Heart right ventricle (tissue), 16 donors: ENCODE data around the gene TCF7. TPM values are rescaled to one million over a fixed set of nuclear protein-coding genes. Genes with fewer than 3 reads are reported as not detected.

Source experiments
- ATAC-seq, 8 donors: fragments of 200-7000 bp; cut with Tn5 transposase; one replicate each; pipeline ENCODE4 v1.9.1; 2020; ENCODE audit warnings: mild to moderate bottlenecking in 8 of 8, moderate library complexity in 8 of 8, moderate number of reproducible peaks in 1 of 8
- DNase-seq, 2 donors: peaks; one replicate each; pipeline ENCODE4 v3.0.0-alpha.2; 2020
- H3K27ac ChIP-seq, 10 donors: fragments of 200-600 bp; sonication (generic) in 2 of 10; one replicate each; pipeline versions ENCODE4 v1.5.0 to v1.8.0; 2020 to 2022; ENCODE audit warnings: mild to moderate bottlenecking in 3 of 10
- H3K27me3 ChIP-seq, 7 donors: fragments of 200-600 bp; one replicate each; pipeline ENCODE4 v1.8.0; 2021 to 2022; ENCODE audit warnings: mild to moderate bottlenecking in 2 of 7
- H3K36me3 ChIP-seq, 9 donors: fragments of 200-600 bp; sonication (generic) in 1 of 9; one replicate each; pipeline versions ENCODE4 v1.5.0 to v1.8.0; 2020 to 2022; ENCODE audit warnings: mild to moderate bottlenecking in 2 of 9
- H3K4me1 ChIP-seq, 9 donors: fragments of 200-600 bp; sonication (generic) in 1 of 9; one replicate each; pipeline versions ENCODE4 v1.5.0 to v1.8.0; 2020 to 2022; ENCODE audit warnings: mild to moderate bottlenecking in 4 of 9
- H3K4me3 ChIP-seq, 10 donors: fragments of 200-600 bp; sonication (generic) in 2 of 10; one replicate each; pipeline versions ENCODE4 v1.5.0 to v1.8.0; 2020 to 2022; ENCODE audit warnings: mild to moderate bottlenecking in 7 of 10, moderate library complexity in 2 of 10
- H3K9me3 ChIP-seq, 11 donors: fragments of 200-600 bp in 10 of 11; sonication (generic) in 2 of 11; one replicate each; pipeline versions ENCODE4 v1.5.0 to v1.8.0; 2013 to 2022; ENCODE audit warnings: mild to moderate bottlenecking in 2 of 11, control low read depth in 1 of 11, moderate library complexity in 1 of 11
- CTCF ChIP-seq, 9 donors: fragments of 200-600 bp; sonication (generic) in 2 of 9; IDR thresholded peaks; one replicate each; pipeline versions ENCODE4 v1.5.0 to v1.8.0; 2021 to 2022; ENCODE audit warnings: antibody characterized with exemption in 9 of 9, mild to moderate bottlenecking in 5 of 9, moderate library complexity in 1 of 9
- WGBS, 2 donors: extraction: QIAGEN DNeasy Blood & Tissue Kit; methylation state at CpG; one replicate each; pipeline ENCODE4 v1.1.7; 2013; ENCODE audit warnings: inconsistent platforms in 1 of 2; 5-methylcytosine and 5-hydroxymethylcytosine counted together
- intact Hi-C, 10 donors: fragments of 100-400 bp; cut with DNase I; formaldehyde crosslinking; loops; one replicate each; pipeline versions ENCODE4 v1.11.1 to v1.14.2; 2022
- polyA plus RNA-seq, 2 donors: library from polyadenylated mRNA; stranded (reverse); fragments of 200-250 nt; gene quantifications; one replicate each; pipeline ENCODE4 v1.2.3, GENCODE V29; 2013
- total RNA-seq, 10 donors: library from RNA; stranded (reverse); fragmentation: NEBNext Ultra II Directional in 3 of 10; extraction: Animal tissue kit (Norgen Biotek cat#: 25700) in 3 of 10; gene quantifications; one replicate each; pipeline versions ENCODE4 v1.2.1 to v1.2.4, GENCODE V29; 2021 to 2023
- donor health status: Arrhythmogenic right ventricular cardiomyopathy.
- donor health status: ischemic (EF 13 %, LVEDD 7.1; RV severe dilation, severe dysfunction).
- donor health status: healthy with polysubstance abuse.
- donor health status: DM: no; HTN: yes; CAD: no.
- donor health status: DM: no; HTN: no; CAD: no.
- donor health status: ischemic (EF 25% LVEDD 6.9; RV normal size, moderate dysfunction).
- donor health status: ischemic (EF 25% LVEDD 5.7; RV mildly dilated, moderate dysfunction).
- donor health status: healthy.
- donor health status: DM: yes; HTN: yes; CAD: no.
- donor health status: Ischemic cardiomyopathy.
- donor health status: ischemic (EF 35%, LVEDD 5.7; RV mildly dilated, moderate dysfunction).
- donor health status: nonischemic (EF 11% LVEDD 7.7; RV severe dilation, severe dysfunction).
- donor health status: DM: yes; HTN: yes; CAD: no.
- donor health status: PGD.
- donor health status: ischemic (EF 29% LVEDD 5.4; RV normal size, mild dysfunction).
- donor health status: nonischemic (EF 23%, LVEDD 6.1; RV moderate dilation, normal function).

The TCF7 gene
- total and polyA plus RNA-seq, 12 donors, result 0.42 to 5.9 (median 1.9) TPM

GRCh38 chr5:134099939-134100282 is 14.6 kb upstream of the TCF7 start:
- Histone ChIP-seq H3K27ac (peak overlapping the region in 1 of 10 donors; percentile 32), H3K4me3 (no peak overlapping the region), H3K36me3 (no peaks in the 10 kb centered on the region), H3K9me3 (no peaks in the 10 kb centered on the region), H3K27me3 (peaks cover 0 to 5% (median 0%) of the 10 kb centered on the region in 7 donors), H3K4me1 (peaks cover 0 to 45% (median 14%) of the 10 kb centered on the region in 9 donors)
- 96 to 98% methylated on average over 2 of the region's 2 CpGs for WGBS, 2 donors
- intact Hi-C loops, result loop anchor here in 8 of 10 donors (5.0 to 10.0 kb wide), 4 partner anchors 42 to 1552 kb away; no protein-coding TSS in a partner anchor
- no peak for TF ChIP-seq CTCF (IDR thresholded peaks at IDR 0.05)
- ATAC-seq, result no peak
- no peak for DNase-seq

- ATAC-seq, result peak in 1 of 8 donors; percentile 11
- intact Hi-C loops, result loop anchor here in 7 of 10 donors (5.0 kb wide), 2 partner anchors 42 to 187 kb away; no protein-coding TSS in a partner anchor
- Histone ChIP-seq H3K4me3 (no peak overlapping the region), H3K4me1 (peaks cover 0 to 45% (median 14%) of the 10 kb centered on the region in 9 donors), H3K27me3 (peaks cover 0 to 5% (median 0%) of the 10 kb centered on the region in 7 donors), H3K36me3 (no peaks in the 10 kb centered on the region), H3K27ac (peak overlapping the region in 1 of 10 donors; percentile 64), H3K9me3 (no peaks in the 10 kb centered on the region)
- TF ChIP-seq CTCF (IDR thresholded peaks at IDR 0.05), result no peak
- WGBS, 2 donors, result 59% methylated on average over 10 of the region's 10 CpGs
- no peak for DNase-seq
These were observed 14.0 kb upstream of the TCF7 start for GRCh38 chr5:134100283-134101091.

GRCh38 chr5:134101686-134102439 is 12.6 kb upstream of the TCF7 start:
- intact Hi-C loops, result loop anchor here in 8 of 10 donors (1.0 to 5.0 kb wide), 4 partner anchors 38 to 185 kb away; no protein-coding TSS in a partner anchor
- DNase-seq, result peak; percentile 46 to 76

More at GRCh38 chr5:134101686-134102439, 12.6 kb upstream of the TCF7 start:
- TF ChIP-seq CTCF (IDR thresholded peaks at IDR 0.05), result peak; percentile 73 to 92 (median 90)
- WGBS, 2 donors, result 28 to 30% methylated on average over 20 of the region's 20 CpGs
- no peak overlapping the region for H3K27ac ChIP-seq
- H3K27me3 ChIP-seq, result no peaks in the 10 kb centered on the region
- H3K4me3 ChIP-seq, result no peak overlapping the region
- no peaks in the 10 kb centered on the region for H3K9me3 ChIP-seq
- peaks cover 0 to 45% (median 14%) of the 10 kb centered on the region in 9 donors for H3K4me1 ChIP-seq
- H3K36me3 ChIP-seq, result no peaks in the 10 kb centered on the region
- peak; percentile 63 to 88 (median 76) for ATAC-seq
